ENCODE measurements around the gene F13A1.

F13A1 gene

DNA sequence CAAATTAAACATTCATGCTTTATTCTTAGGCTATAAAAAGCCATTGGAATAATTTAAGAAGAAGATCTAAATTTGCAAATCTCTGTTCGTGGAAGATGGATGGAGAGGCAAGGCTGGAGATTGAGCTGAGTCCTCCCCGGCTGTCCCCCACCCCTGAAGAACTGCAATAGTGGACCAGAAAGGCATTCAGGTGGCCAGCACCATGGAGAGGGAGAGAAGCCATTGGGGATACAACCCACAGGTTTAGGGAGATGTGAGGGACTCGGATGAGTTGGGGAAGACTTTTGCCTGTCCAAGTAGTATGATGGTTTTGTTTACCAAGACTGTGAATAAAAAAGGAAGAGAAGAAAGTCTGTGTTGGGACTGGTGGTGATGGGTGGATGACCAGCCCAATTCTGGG lies 120.8 kb downstream of the F13A1 start:
- no peak for ATAC-seq
- TF ChIP-seq PPARA (CRISPR knock-in tag; IDR thresholded peaks at IDR 0.05; ENCODE audit: borderline replicate concordance): no peak
- TF ChIP-seq BACH2 (CRISPR knock-in tag; IDR thresholded peaks at IDR 0.05; ENCODE audit: borderline replicate concordance): no peak
- TF ChIP-seq, protein P1, sequence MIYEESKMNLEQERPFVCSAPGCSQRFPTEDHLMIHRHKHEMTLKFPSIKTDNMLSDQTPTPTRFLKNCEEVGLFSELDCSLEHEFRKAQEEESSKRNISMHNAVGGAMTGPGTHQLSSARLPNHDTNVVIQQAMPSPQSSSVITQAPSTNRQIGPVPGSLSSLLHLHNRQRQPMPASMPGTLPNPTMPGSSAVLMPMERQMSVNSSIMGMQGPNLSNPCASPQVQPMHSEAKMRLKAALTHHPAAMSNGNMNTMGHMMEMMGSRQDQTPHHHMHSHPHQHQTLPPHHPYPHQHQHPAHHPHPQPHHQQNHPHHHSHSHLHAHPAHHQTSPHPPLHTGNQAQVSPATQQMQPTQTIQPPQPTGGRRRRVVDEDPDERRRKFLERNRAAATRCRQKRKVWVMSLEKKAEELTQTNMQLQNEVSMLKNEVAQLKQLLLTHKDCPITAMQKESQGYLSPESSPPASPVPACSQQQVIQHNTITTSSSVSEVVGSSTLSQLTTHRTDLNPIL (CRISPR knock-in tag; IDR thresholded peaks at IDR 0.05; ENCODE audit: low read depth): no peak
- TF ChIP-seq, protein P2, sequence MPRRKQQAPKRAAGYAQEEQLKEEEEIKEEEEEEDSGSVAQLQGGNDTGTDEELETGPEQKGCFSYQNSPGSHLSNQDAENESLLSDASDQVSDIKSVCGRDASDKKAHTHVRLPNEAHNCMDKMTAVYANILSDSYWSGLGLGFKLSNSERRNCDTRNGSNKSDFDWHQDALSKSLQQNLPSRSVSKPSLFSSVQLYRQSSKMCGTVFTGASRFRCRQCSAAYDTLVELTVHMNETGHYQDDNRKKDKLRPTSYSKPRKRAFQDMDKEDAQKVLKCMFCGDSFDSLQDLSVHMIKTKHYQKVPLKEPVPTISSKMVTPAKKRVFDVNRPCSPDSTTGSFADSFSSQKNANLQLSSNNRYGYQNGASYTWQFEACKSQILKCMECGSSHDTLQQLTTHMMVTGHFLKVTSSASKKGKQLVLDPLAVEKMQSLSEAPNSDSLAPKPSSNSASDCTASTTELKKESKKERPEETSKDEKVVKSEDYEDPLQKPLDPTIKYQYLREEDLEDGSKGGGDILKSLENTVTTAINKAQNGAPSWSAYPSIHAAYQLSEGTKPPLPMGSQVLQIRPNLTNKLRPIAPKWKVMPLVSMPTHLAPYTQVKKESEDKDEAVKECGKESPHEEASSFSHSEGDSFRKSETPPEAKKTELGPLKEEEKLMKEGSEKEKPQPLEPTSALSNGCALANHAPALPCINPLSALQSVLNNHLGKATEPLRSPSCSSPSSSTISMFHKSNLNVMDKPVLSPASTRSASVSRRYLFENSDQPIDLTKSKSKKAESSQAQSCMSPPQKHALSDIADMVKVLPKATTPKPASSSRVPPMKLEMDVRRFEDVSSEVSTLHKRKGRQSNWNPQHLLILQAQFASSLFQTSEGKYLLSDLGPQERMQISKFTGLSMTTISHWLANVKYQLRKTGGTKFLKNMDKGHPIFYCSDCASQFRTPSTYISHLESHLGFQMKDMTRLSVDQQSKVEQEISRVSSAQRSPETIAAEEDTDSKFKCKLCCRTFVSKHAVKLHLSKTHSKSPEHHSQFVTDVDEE (CRISPR knock-in tag; IDR thresholded peaks at IDR 0.05): no peak
- TF ChIP-seq, protein P3, sequence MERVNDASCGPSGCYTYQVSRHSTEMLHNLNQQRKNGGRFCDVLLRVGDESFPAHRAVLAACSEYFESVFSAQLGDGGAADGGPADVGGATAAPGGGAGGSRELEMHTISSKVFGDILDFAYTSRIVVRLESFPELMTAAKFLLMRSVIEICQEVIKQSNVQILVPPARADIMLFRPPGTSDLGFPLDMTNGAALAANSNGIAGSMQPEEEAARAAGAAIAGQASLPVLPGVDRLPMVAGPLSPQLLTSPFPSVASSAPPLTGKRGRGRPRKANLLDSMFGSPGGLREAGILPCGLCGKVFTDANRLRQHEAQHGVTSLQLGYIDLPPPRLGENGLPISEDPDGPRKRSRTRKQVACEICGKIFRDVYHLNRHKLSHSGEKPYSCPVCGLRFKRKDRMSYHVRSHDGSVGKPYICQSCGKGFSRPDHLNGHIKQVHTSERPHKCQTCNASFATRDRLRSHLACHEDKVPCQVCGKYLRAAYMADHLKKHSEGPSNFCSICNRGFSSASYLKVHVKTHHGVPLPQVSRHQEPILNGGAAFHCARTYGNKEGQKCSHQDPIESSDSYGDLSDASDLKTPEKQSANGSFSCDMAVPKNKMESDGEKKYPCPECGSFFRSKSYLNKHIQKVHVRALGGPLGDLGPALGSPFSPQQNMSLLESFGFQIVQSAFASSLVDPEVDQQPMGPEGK (CRISPR knock-in tag; IDR thresholded peaks at IDR 0.05; ENCODE audit: borderline replicate concordance): no peak
- no peak for TF ChIP-seq ZNF70 (CRISPR knock-in tag; IDR thresholded peaks at IDR 0.05)
- TF ChIP-seq ESRRG (CRISPR knock-in tag; IDR thresholded peaks at IDR 0.05): no peak
- TF ChIP-seq GLIS3 (CRISPR knock-in tag; IDR thresholded peaks at IDR 0.05): no peak
- TF ChIP-seq, protein P4, sequence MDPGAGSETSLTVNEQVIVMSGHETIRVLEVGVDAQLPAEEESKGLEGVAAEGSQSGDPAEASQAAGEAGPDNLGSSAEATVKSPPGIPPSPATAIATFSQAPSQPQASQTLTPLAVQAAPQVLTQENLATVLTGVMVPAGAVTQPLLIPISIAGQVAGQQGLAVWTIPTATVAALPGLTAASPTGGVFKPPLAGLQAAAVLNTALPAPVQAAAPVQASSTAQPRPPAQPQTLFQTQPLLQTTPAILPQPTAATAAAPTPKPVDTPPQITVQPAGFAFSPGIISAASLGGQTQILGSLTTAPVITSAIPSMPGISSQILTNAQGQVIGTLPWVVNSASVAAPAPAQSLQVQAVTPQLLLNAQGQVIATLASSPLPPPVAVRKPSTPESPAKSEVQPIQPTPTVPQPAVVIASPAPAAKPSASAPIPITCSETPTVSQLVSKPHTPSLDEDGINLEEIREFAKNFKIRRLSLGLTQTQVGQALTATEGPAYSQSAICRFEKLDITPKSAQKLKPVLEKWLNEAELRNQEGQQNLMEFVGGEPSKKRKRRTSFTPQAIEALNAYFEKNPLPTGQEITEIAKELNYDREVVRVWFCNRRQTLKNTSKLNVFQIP (CRISPR knock-in tag; IDR thresholded peaks at IDR 0.05; ENCODE audit: borderline replicate concordance, low read depth): no peak
- TF ChIP-seq SNAI2 (CRISPR knock-in tag; IDR thresholded peaks at IDR 0.05): no peak
- TF ChIP-seq, protein P5, sequence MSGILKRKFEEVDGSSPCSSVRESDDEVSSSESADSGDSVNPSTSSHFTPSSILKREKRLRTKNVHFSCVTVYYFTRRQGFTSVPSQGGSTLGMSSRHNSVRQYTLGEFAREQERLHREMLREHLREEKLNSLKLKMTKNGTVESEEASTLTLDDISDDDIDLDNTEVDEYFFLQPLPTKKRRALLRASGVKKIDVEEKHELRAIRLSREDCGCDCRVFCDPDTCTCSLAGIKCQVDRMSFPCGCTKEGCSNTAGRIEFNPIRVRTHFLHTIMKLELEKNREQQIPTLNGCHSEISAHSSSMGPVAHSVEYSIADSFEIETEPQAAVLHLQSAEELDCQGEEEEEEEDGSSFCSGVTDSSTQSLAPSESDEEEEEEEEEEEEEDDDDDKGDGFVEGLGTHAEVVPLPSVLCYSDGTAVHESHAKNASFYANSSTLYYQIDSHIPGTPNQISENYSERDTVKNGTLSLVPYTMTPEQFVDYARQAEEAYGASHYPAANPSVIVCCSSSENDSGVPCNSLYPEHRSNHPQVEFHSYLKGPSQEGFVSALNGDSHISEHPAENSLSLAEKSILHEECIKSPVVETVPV (CRISPR knock-in tag; IDR thresholded peaks at IDR 0.05): no peak
- TF ChIP-seq ZNF8 (CRISPR knock-in tag; IDR thresholded peaks at IDR 0.05): no peak
- TF ChIP-seq OSR1 (CRISPR knock-in tag; IDR thresholded peaks at IDR 0.05): no peak
- TF ChIP-seq ZNF565 (CRISPR knock-in tag; conservative IDR thresholded peaks at IDR 0.05; ENCODE audit: low read depth): no peak

DNA sequence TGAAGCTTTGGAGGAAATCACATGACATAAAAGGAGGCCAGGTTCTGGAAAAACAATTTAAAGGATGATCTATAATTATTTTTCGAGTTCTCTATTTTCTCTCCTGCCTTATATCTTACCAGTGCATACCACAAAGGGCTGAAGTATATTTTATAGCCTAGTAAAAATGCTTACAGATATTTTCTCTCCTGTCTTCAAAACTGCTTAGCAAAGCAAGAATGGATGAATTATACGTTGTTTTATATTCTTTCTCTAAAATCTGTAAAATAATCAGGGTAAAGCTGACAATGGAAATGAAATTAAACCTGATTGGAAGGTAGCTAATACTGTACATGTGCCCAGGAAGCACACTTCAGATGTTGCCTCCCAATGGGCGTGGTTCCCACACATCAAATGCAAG lies 123.7 kb downstream of the F13A1 start:
- no peak for ATAC-seq
- TF ChIP-seq, protein P5 (CRISPR knock-in tag; IDR thresholded peaks at IDR 0.05): no peak

DNA sequence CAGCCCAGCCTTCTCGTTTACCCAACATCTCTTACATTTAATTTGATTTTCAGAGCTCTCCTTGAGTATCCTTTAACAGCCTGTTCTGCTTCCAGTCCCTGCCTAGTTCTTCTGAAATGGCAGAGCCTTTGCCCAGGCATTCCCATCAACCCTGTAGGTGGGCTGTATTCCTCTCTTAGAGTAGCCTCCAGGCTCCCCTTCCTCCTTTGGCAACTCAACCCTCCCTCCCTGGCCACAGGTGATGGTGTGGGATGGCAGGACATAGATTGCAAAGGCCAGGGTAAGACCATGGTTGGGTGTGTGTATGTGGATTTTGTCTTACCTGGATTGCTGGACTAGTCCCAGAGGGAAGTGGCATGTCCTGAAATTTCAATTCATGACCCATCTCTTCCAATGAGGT lies 125.4 kb downstream of the F13A1 start:
- no peak for ATAC-seq
- TF ChIP-seq, protein P3 (CRISPR knock-in tag; IDR thresholded peaks at IDR 0.05; ENCODE audit: borderline replicate concordance): no peak
- TF ChIP-seq BACH2 (CRISPR knock-in tag; IDR thresholded peaks at IDR 0.05; ENCODE audit: borderline replicate concordance): no peak
- TF ChIP-seq OSR1 (CRISPR knock-in tag; IDR thresholded peaks at IDR 0.05): no peak
- TF ChIP-seq, protein P5 (CRISPR knock-in tag; IDR thresholded peaks at IDR 0.05): no peak
- TF ChIP-seq TCF4 (CRISPR knock-in tag; IDR thresholded peaks at IDR 0.05; ENCODE audit: borderline replicate concordance): no peak
- no peak for TF ChIP-seq ZNF565 (CRISPR knock-in tag; conservative IDR thresholded peaks at IDR 0.05; ENCODE audit: low read depth)
- TF ChIP-seq CSDC2 (CRISPR knock-in tag; IDR thresholded peaks at IDR 0.05): no peak
- no peak for TF ChIP-seq ZFP30 (CRISPR knock-in tag; IDR thresholded peaks at IDR 0.05)
- no peak for TF ChIP-seq ZNF70 (CRISPR knock-in tag; IDR thresholded peaks at IDR 0.05)
- TF ChIP-seq, protein P4 (CRISPR knock-in tag; IDR thresholded peaks at IDR 0.05; ENCODE audit: borderline replicate concordance, low read depth): no peak
- TF ChIP-seq ZC3H10 (CRISPR knock-in tag; IDR thresholded peaks at IDR 0.05): no peak

All from SK-N-SH treated with all-trans-retinoic acid at 6 μM for 48 hours (cell line).